OCI-LY1 (cell line): ENCODE data around the gene PIGH.

Experiments
- H2AFZ ChIP-seq: fragments of 200-600 bp; sonication (generic), shearing (Covaris generic); 2 replicates; pipeline ENCODE4 v1.6.0; 2014; ENCODE audit warnings: antibody characterized with exemption, mild to moderate bottlenecking, low read length
- H3F3A ChIP-seq: fragments of 200-600 bp; sonication (generic), shearing (Covaris generic); 2 replicates; pipeline ENCODE4 v1.6.0; 2014; ENCODE audit warnings: mild to moderate bottlenecking, antibody characterized with exemption, low read length, moderate library complexity; ENCODE audit not compliant: insufficient read depth
- H3K27ac ChIP-seq: fragments of 200-600 bp; sonication (generic); 2 replicates; pipeline ENCODE4 v1.5.1; 2014; ENCODE audit warnings: low read length, mixed run types, mild to moderate bottlenecking, low read depth; ENCODE audit not compliant: poor library complexity, severe bottlenecking
- H3K27me3 ChIP-seq: fragments of 200-600 bp; sonication (generic); 2 replicates; pipeline ENCODE4 v1.6.0; 2014; ENCODE audit warnings: antibody characterized with exemption, mild to moderate bottlenecking, low read length, moderate library complexity; ENCODE audit not compliant: insufficient read depth
- H3K36me3 ChIP-seq: fragments of 200-600 bp; sonication (generic); 2 replicates; pipeline ENCODE4 v1.6.1; 2014; ENCODE audit warnings: mild to moderate bottlenecking, antibody characterized with exemption, low read length, moderate library complexity, mixed read lengths; ENCODE audit not compliant: insufficient read depth
- H3K4me1 ChIP-seq: fragments of 200-600 bp; sonication (generic); 2 replicates; pipeline ENCODE4 v1.5.1; 2014; ENCODE audit warnings: mild to moderate bottlenecking, low read length, moderate library complexity; ENCODE audit not compliant: insufficient read depth, severe bottlenecking
- H3K4me2 ChIP-seq: fragments of 200-600 bp; sonication (generic), shearing (Covaris generic); 2 replicates; pipeline ENCODE4 v1.6.1; 2014; ENCODE audit warnings: low read length
- H3K4me3 ChIP-seq: fragments of 200-600 bp; sonication (generic); 2 replicates; pipeline ENCODE4 v1.5.1; 2014; ENCODE audit warnings: low read length, low read depth, mild to moderate bottlenecking, mixed read lengths; ENCODE audit not compliant: poor library complexity, severe bottlenecking
- H3K79me2 ChIP-seq: fragments of 200-600 bp; shearing (Covaris generic); 2 replicates; pipeline ENCODE4 v1.6.1; 2016; ENCODE audit warnings: mixed run types, low read length, mixed read lengths; ENCODE audit not compliant: insufficient read depth
- H3K9ac ChIP-seq: fragments of 200-600 bp; sonication (generic), shearing (Covaris generic); 2 replicates; pipeline ENCODE4 v1.6.1; 2014; ENCODE audit warnings: mild to moderate bottlenecking, low read length, mixed read lengths
- H3K9me2 ChIP-seq: fragments of 200-600 bp; sonication (generic), shearing (Covaris generic); 2 replicates; pipeline ENCODE4 v1.6.1; 2014; ENCODE audit warnings: low read depth, mild to moderate bottlenecking, low read length, mixed read lengths
- H3K9me3 ChIP-seq: fragments of 200-600 bp; shearing (Covaris generic); 2 replicates; pipeline ENCODE4 v1.6.1; 2014; ENCODE audit warnings: low read length, mixed read lengths
- H4K20me1 ChIP-seq: fragments of 200-600 bp; sonication (generic), shearing (Covaris generic); 2 replicates; pipeline ENCODE4 v1.6.0; 2016; ENCODE audit warnings: mild to moderate bottlenecking, low read length; ENCODE audit not compliant: insufficient read depth
- EZH2 ChIP-seq: fragments of 200-600 bp; sonication (generic), shearing (Covaris generic); IDR thresholded peaks from 2 replicates; pipeline ENCODE4 v1.8.0; 2017; ENCODE audit warnings: borderline replicate concordance, mixed run types, mild to moderate bottlenecking, antibody characterized with exemption, low read length, moderate library complexity, mixed read lengths
- TF ChIP-seq, protein P1 (sequence below): fragments of 200-600 bp; sonication (generic), shearing (Covaris generic); IDR thresholded peaks from 2 replicates; pipeline ENCODE4 v1.5.1; 2017; ENCODE audit warnings: mild to moderate bottlenecking, antibody characterized with exemption, low read length, moderate library complexity, mixed read lengths

PIGH gene

DNA sequence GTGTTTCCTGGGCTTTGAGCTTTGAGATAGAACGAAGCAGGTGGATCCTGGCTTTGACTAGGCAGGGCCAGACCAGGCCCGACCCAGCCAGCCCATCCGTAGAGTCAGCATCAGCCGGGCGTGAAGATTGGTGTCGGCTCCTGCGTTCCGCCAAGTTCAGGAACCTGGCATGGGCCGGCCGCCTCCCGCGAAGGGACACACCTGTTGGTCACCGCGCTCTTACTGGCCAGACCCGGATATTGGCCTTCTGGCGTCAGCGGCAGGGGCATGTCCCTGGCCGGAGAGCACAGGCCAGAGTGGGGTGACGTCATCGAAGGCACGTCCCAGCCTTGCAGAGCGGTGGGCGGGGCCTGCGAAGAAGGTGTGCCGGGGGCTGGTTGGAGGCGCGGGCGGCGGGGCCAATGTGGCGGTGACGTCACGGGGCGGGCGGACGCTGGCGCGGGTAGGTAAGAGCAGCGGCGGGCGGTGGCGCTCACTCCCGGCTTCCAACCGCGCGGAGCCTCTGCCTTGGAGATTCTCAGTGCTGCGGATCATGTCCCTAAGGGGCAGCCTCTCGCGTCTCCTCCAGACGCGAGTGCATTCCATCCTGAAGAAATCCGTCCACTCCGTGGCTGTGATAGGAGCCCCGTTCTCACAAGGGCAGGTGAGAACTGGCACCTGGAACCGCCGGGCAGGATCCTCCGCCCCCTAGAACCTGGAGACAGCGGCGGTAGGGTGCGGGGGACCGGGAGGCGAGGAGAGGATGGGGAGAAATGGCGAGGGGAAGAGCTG is 19.6 kb upstream of the PIGH start, which contains the start of gene ARG2:
Gene ARG2 (plus strand): TSS at position 475 of the 771 bp plus-strand sequence. CDS start 58 bp downstream, at position 533.
- peaks cover 26% of the 10 kb centered on the region for H3K4me1 ChIP-seq
- no peaks in the 10 kb centered on the region for H3K9me3 ChIP-seq
- H3K9me2 ChIP-seq: no peaks in the 10 kb centered on the region
- TF ChIP-seq, protein P1, sequence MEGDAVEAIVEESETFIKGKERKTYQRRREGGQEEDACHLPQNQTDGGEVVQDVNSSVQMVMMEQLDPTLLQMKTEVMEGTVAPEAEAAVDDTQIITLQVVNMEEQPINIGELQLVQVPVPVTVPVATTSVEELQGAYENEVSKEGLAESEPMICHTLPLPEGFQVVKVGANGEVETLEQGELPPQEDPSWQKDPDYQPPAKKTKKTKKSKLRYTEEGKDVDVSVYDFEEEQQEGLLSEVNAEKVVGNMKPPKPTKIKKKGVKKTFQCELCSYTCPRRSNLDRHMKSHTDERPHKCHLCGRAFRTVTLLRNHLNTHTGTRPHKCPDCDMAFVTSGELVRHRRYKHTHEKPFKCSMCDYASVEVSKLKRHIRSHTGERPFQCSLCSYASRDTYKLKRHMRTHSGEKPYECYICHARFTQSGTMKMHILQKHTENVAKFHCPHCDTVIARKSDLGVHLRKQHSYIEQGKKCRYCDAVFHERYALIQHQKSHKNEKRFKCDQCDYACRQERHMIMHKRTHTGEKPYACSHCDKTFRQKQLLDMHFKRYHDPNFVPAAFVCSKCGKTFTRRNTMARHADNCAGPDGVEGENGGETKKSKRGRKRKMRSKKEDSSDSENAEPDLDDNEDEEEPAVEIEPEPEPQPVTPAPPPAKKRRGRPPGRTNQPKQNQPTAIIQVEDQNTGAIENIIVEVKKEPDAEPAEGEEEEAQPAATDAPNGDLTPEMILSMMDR: peak; percentile 23; the same call in 1 of the 2 replicates
- no peak for TF ChIP-seq EZH2
- no peak within 1 kb of the TSS for H3K27ac ChIP-seq
- H3K36me3 ChIP-seq: no peaks in the 10 kb centered on the region
- peak within 1 kb of the TSS; percentile 71 for H3K4me3 ChIP-seq
- H2AFZ ChIP-seq: peak within 1 kb of the TSS; percentile 80; the same call in 1 of the 2 replicates
- H3F3A ChIP-seq: no peaks in the 10 kb centered on the region
- H3K4me2 ChIP-seq: peak within 1 kb of the TSS; percentile 85
- H3K27me3 ChIP-seq: no peaks in the 10 kb centered on the region; the same call in 1 of the 2 replicates
- H4K20me1 ChIP-seq: no peaks in the 10 kb centered on the region
- peak within 1 kb of the TSS; percentile 58 for H3K9ac ChIP-seq
- no peaks in the 10 kb centered on the region for H3K79me2 ChIP-seq

DNA sequence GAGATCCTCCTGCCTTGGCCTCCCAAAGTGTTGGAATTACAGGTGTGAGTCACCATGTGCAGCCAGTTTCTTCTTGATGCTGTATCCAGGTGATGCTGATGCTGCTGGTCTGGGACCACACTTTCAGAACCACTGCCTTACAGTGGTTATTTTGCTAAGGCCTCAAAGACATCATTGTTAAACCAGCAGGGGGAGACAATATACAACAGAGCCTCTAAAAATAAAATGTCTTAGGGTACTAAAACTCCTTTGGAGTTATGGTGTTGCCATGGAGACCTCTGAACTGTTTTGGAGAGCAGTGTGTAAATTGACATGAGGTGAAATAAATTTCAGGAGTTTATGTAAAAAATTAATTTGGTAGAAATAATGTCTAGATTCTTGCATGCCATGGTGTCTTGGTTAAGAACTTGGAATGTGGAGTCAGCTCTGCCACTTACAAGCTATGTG is 18.6 kb upstream of the PIGH start:
- H3K27ac ChIP-seq: no peak overlapping the region
- H4K20me1 ChIP-seq: no peaks in the 10 kb centered on the region
- no peaks in the 10 kb centered on the region for H3K9me2 ChIP-seq
- peak overlapping the region; percentile 85 for H3K4me2 ChIP-seq
- TF ChIP-seq EZH2: no peak
- TF ChIP-seq, protein P1: peak; percentile 71
- H3K79me2 ChIP-seq: no peaks in the 10 kb centered on the region
- no peak overlapping the region for H2AFZ ChIP-seq
- no peak overlapping the region for H3K9ac ChIP-seq
- peak overlapping the region; percentile 71 for H3K4me3 ChIP-seq
- no peaks in the 10 kb centered on the region; the same call in 1 of the 2 replicates for H3K27me3 ChIP-seq
- peaks cover 26% of the 10 kb centered on the region for H3K4me1 ChIP-seq
- H3K36me3 ChIP-seq: no peaks in the 10 kb centered on the region
- H3K9me3 ChIP-seq: no peaks in the 10 kb centered on the region
- H3F3A ChIP-seq: no peaks in the 10 kb centered on the region

DNA sequence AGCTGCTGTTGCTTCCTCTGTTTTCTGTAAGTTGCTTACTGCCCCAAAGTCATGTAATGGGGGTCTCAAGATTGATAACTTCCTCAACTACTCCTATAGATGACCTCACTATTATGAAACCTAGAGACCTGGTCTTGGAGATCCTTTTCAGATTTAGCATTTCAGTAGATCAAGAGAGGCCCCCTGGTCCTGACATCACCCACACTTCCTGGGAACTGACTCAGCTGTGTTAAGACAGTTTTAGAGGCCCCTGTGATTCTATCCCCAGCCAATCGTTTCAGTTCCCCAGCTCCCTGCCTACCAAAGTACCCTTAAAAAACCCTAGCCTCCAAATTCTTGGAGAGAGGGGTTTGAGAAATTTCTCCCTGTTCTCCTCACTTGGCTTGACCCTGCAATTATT is 10.4 kb upstream of the PIGH start:
- H2AFZ ChIP-seq: no peak overlapping the region
- no peak overlapping the region for H3K4me2 ChIP-seq
- H3K9ac ChIP-seq: no peak overlapping the region
- no peak overlapping the region for H3K4me3 ChIP-seq
- no peaks in the 10 kb centered on the region for H3K36me3 ChIP-seq
- no peaks in the 10 kb centered on the region for H3K9me3 ChIP-seq
- H3K9me2 ChIP-seq: no peaks in the 10 kb centered on the region
- TF ChIP-seq EZH2: no peak
- TF ChIP-seq, protein P1: no peak
- no peak overlapping the region for H3K27ac ChIP-seq
- H3K27me3 ChIP-seq: no peaks in the 10 kb centered on the region; the same call in 1 of the 2 replicates
- H4K20me1 ChIP-seq: no peaks in the 10 kb centered on the region
- H3F3A ChIP-seq: no peaks in the 10 kb centered on the region
- H3K4me1 ChIP-seq: no peaks in the 10 kb centered on the region
- no peaks in the 10 kb centered on the region for H3K79me2 ChIP-seq
